ENCODE measurements around the gene TXLNB. TPM values are rescaled to one million over a fixed set of nuclear protein-coding genes. Genes with fewer than 3 reads are reported as not detected.
A peak's percentile ranks its signal among the peaks of the same experiment; 100 is the strongest.

The TXLNB gene
- total and polyA plus RNA-seq, 4 donors, result 0.15 to 0.23 (median 0.17) TPM; not detected in 1

DNA sequence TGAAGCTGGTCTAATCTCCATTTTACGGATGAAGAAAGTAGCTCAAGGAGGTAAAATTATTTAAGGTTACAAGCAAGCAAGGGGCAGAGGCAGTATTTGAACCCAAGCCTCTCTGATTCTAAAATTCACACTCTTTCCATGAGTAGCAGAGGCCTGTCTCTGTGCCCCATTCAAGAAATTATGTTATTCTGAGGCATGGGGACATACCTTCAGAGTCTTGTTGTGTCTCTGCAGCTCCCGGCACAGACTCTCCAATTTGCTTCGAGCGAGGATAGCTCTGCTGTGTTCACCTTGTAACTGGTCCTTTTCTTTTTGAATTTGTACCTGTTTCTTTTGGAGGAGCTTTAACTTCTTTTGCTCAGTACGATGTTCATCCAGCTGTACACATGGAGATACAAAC, 21.5 kb downstream of the TXLNB start:
- H3K9ac ChIP-seq (ENCODE audit: low read depth in 1 of 2, low read length in 2 of 2), result no peak overlapping the region
- H3K36me3 ChIP-seq (ENCODE audit: control insufficient read depth in 4 of 4, insufficient read depth in 3 of 4, low read depth in 1 of 4, low read length in 3 of 4), result no peaks in the 10 kb centered on the region
- no peak for TF ChIP-seq FOXA1 (IDR thresholded peaks at IDR 0.05)
- 93% methylated on average over 5 of the region's 5 CpGs for WGBS
- no peak for DNase-seq (ENCODE audit: low spot score)
- peaks cover 0 to 5% (median 2%) of the 10 kb centered on the region in 4 donors for H3K4me1 ChIP-seq (ENCODE audit: control insufficient read depth in 4 of 4, insufficient read depth in 4 of 4, low read length in 3 of 4)
- no peak overlapping the region for H3K27ac ChIP-seq (ENCODE audit: low read depth in 1 of 2, low read length in 2 of 2)
- H3K4me3 ChIP-seq (ENCODE audit: low read depth in 1 of 3, low read length in 3 of 3), result no peak overlapping the region
- H3K9me3 ChIP-seq (ENCODE audit: control insufficient read depth in 4 of 4, low read length in 3 of 4), result no peaks in the 10 kb centered on the region
- no peaks in the 10 kb centered on the region for H3K27me3 ChIP-seq (ENCODE audit: control insufficient read depth in 4 of 4, insufficient read depth in 4 of 4, low read length in 3 of 4)

DNA sequence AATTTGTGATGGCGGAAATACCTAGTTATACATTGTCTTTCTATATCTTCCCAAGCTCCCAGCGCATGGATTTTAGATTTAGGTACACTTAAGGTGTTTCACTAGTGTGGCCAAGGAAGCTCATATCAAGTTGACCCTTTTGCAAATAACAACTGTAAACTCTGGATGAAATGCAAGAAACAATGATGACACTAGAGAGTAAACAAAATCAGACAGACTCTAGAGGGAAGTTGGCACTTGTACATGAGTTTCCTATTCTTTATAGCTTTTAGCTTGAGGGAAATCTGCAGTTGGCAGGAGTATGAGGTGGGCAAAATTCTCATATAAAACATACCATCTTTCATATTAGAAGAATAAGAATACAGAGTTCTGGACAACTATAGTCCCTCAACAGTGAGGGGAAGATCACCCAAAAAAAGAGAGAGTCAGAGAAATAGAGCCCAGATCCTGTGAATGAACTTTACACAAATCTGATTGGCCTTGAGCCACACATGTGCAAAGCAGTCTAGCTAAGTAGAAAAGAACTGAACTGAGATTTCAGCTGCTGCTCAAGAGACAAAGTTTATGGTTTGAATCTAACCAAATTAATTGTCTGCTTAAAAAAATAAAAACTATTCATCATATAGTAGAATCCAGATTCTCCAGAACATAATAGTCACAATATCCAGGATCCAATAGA, 26.1 kb downstream of the TXLNB start:
- peaks cover 0 to 5% (median 2%) of the 10 kb centered on the region in 4 donors for H3K4me1 ChIP-seq (ENCODE audit: control insufficient read depth in 4 of 4, insufficient read depth in 4 of 4, low read length in 3 of 4)
- 96% methylated on average over 2 of the region's 2 CpGs for WGBS
- TF ChIP-seq RXRA (IDR thresholded peaks at IDR 0.05), result peak in 1 of 2 donors; percentile 29
- TF ChIP-seq, protein P1, sequence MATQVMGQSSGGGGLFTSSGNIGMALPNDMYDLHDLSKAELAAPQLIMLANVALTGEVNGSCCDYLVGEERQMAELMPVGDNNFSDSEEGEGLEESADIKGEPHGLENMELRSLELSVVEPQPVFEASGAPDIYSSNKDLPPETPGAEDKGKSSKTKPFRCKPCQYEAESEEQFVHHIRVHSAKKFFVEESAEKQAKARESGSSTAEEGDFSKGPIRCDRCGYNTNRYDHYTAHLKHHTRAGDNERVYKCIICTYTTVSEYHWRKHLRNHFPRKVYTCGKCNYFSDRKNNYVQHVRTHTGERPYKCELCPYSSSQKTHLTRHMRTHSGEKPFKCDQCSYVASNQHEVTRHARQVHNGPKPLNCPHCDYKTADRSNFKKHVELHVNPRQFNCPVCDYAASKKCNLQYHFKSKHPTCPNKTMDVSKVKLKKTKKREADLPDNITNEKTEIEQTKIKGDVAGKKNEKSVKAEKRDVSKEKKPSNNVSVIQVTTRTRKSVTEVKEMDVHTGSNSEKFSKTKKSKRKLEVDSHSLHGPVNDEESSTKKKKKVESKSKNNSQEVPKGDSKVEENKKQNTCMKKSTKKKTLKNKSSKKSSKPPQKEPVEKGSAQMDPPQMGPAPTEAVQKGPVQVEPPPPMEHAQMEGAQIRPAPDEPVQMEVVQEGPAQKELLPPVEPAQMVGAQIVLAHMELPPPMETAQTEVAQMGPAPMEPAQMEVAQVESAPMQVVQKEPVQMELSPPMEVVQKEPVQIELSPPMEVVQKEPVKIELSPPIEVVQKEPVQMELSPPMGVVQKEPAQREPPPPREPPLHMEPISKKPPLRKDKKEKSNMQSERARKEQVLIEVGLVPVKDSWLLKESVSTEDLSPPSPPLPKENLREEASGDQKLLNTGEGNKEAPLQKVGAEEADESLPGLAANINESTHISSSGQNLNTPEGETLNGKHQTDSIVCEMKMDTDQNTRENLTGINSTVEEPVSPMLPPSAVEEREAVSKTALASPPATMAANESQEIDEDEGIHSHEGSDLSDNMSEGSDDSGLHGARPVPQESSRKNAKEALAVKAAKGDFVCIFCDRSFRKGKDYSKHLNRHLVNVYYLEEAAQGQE (IDR thresholded peaks at IDR 0.05), result no peak
- no peak for DNase-seq (ENCODE audit: low spot score)
- no peak overlapping the region for H3K27ac ChIP-seq (ENCODE audit: low read depth in 1 of 2, low read length in 2 of 2)
- H3K9ac ChIP-seq (ENCODE audit: low read depth in 1 of 2, low read length in 2 of 2), result no peak overlapping the region
- no peaks in the 10 kb centered on the region for H3K9me3 ChIP-seq (ENCODE audit: control insufficient read depth in 4 of 4, low read length in 3 of 4)
- no peaks in the 10 kb centered on the region for H3K36me3 ChIP-seq (ENCODE audit: control insufficient read depth in 4 of 4, insufficient read depth in 3 of 4, low read depth in 1 of 4, low read length in 3 of 4)
- H3K27me3 ChIP-seq (ENCODE audit: control insufficient read depth in 4 of 4, insufficient read depth in 4 of 4, low read length in 3 of 4), result no peaks in the 10 kb centered on the region
- H3K4me3 ChIP-seq (ENCODE audit: low read depth in 1 of 3, low read length in 3 of 3), result no peak overlapping the region

DNA sequence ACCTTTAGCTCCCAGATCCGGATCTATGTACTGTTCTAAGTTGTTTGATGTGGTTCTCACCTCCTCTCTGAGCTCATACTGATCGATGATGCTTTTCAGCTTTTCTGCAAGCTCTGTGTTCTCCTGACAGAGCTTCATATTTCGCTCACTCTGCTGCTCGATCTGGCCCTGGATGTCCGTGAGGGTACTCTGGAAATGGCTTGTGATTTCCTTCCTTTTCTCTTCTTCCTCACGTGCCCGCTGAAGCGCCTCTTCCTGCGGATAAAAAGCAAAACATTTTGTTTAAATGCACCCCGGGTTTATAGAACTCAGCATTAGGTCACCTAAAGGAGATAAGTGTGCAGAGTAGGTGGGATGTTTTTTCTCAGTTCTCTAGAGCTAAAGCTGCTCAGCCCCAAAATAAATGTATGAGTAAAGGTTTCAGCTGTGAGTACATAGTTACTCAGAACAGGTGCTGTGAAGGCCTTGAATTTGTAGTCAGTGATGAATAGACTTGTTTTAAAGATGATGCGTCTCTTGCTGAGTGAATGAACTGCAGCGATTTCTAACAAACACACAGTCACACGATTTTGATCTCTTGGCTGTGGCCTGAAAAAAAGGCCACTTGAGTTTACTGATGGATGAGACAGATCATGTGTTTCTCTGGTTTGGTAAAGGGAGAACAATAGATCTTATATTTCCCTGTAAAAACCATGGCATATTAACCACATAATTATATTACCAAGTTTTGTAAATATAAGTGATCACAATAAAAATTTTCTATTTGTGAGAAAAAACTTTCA, 29.1 kb downstream of the TXLNB start:
- Histone ChIP-seq H3K27ac (ENCODE audit: low read depth in 1 of 2, low read length in 2 of 2) (no peak overlapping the region), H3K36me3 (ENCODE audit: control insufficient read depth in 4 of 4, insufficient read depth in 3 of 4, low read depth in 1 of 4, low read length in 3 of 4) (no peaks in the 10 kb centered on the region)
- WGBS, result 75% methylated on average over 13 of the region's 13 CpGs
- TF ChIP-seq HNF4A (conservative IDR thresholded peaks at IDR 0.05), result no peak
- TF ChIP-seq RXRA (IDR thresholded peaks at IDR 0.05), result no peak
- TF ChIP-seq, protein P1 (IDR thresholded peaks at IDR 0.05), result no peak
- TF ChIP-seq, protein P2, sequence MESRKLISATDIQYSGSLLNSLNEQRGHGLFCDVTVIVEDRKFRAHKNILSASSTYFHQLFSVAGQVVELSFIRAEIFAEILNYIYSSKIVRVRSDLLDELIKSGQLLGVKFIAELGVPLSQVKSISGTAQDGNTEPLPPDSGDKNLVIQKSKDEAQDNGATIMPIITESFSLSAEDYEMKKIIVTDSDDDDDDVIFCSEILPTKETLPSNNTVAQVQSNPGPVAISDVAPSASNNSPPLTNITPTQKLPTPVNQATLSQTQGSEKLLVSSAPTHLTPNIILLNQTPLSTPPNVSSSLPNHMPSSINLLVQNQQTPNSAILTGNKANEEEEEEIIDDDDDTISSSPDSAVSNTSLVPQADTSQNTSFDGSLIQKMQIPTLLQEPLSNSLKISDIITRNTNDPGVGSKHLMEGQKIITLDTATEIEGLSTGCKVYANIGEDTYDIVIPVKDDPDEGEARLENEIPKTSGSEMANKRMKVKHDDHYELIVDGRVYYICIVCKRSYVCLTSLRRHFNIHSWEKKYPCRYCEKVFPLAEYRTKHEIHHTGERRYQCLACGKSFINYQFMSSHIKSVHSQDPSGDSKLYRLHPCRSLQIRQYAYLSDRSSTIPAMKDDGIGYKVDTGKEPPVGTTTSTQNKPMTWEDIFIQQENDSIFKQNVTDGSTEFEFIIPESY (IDR thresholded peaks at IDR 0.05), result no peak
- TF ChIP-seq FOXA1 (IDR thresholded peaks at IDR 0.05), result no peak
- TF ChIP-seq RAD21 (IDR thresholded peaks at IDR 0.05), result no peak
- TF ChIP-seq, protein P3, sequence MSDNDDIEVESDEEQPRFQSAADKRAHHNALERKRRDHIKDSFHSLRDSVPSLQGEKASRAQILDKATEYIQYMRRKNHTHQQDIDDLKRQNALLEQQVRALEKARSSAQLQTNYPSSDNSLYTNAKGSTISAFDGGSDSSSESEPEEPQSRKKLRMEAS (IDR thresholded peaks at IDR 0.05), result no peak
- no peak for TF ChIP-seq JUND (IDR thresholded peaks at IDR 0.05)
- TF ChIP-seq NR2F2 (IDR thresholded peaks at IDR 0.05), result no peak
- TF ChIP-seq, protein P4, sequence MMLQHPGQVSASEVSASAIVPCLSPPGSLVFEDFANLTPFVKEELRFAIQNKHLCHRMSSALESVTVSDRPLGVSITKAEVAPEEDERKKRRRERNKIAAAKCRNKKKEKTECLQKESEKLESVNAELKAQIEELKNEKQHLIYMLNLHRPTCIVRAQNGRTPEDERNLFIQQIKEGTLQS (IDR thresholded peaks at IDR 0.05), result no peak
- TF ChIP-seq SP1 (IDR thresholded peaks at IDR 0.05), result no peak
- TF ChIP-seq GABPA (IDR thresholded peaks at IDR 0.05 in 1 of 2, conservative IDR thresholded peaks at IDR 0.05 in 1 of 2), result no peak
- TF ChIP-seq, protein P5, sequence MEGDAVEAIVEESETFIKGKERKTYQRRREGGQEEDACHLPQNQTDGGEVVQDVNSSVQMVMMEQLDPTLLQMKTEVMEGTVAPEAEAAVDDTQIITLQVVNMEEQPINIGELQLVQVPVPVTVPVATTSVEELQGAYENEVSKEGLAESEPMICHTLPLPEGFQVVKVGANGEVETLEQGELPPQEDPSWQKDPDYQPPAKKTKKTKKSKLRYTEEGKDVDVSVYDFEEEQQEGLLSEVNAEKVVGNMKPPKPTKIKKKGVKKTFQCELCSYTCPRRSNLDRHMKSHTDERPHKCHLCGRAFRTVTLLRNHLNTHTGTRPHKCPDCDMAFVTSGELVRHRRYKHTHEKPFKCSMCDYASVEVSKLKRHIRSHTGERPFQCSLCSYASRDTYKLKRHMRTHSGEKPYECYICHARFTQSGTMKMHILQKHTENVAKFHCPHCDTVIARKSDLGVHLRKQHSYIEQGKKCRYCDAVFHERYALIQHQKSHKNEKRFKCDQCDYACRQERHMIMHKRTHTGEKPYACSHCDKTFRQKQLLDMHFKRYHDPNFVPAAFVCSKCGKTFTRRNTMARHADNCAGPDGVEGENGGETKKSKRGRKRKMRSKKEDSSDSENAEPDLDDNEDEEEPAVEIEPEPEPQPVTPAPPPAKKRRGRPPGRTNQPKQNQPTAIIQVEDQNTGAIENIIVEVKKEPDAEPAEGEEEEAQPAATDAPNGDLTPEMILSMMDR (IDR thresholded peaks at IDR 0.05; ENCODE audit: low read depth, low read length, missing input control), result no peak

More for the DNA sequence above, 29.1 kb downstream of the TXLNB start:
- Histone ChIP-seq H3K4me3 (ENCODE audit: low read depth in 1 of 3, low read length in 3 of 3) (no peak overlapping the region), H3K4me1 (ENCODE audit: control insufficient read depth in 4 of 4, insufficient read depth in 4 of 4, low read length in 3 of 4) (peaks cover 0 to 5% (median 2%) of the 10 kb centered on the region in 4 donors), H3K9ac (ENCODE audit: low read depth in 1 of 2, low read length in 2 of 2) (no peak overlapping the region), H3K27me3 (ENCODE audit: control insufficient read depth in 4 of 4, insufficient read depth in 4 of 4, low read length in 3 of 4) (no peaks in the 10 kb centered on the region), H3K9me3 (ENCODE audit: control insufficient read depth in 4 of 4, low read length in 3 of 4) (no peaks in the 10 kb centered on the region)
- no peak for DNase-seq (ENCODE audit: low spot score)

All from liver (tissue), 9 donors.